Measurements from ENCODE around the gene NCBP3. TPM values are rescaled to one million over a fixed set of nuclear protein-coding genes. Genes with fewer than 3 reads are reported as not detected.

The NCBP3 gene
- polyA plus RNA-seq, 1 experiment = 9.7 TPM

GRCh38 chr17:3801792-3802191 lies 44.3 kb downstream of the NCBP3 start:
- no peak for TF ChIP-seq CTCF (IDR thresholded peaks at IDR 0.05; ENCODE audit: insufficient read depth, low read depth, low read length)
- no peak for DNase-seq (ENCODE audit: low read depth)
- Histone ChIP-seq H3K27me3 (ENCODE audit: control insufficient read depth, insufficient read depth, low read length) (no peaks in the 10 kb centered on the region), H3K36me3 (ENCODE audit: control insufficient read depth, insufficient read depth, low read length) (peaks cover 1% of the 10 kb centered on the region; the same call in 1 of the 2 replicates), H3K4me3 (ENCODE audit: low read depth, low read length) (no peak overlapping the region)
- POLR2A ChIA-PET = no interaction called here
- CTCF ChIA-PET = interaction anchor here (2.3 kb wide), 1 partner anchor 64 kb away, joined by 8 read pairs; no protein-coding TSS in a partner anchor

- TF ChIP-seq CTCF (IDR thresholded peaks at IDR 0.05; ENCODE audit: insufficient read depth, low read depth, low read length) = no peak
- ChIA-PET CTCF (interaction anchor here (1.1 to 2.3 kb wide), 2 partner anchors 63 to 64 kb away, joined by 3 to 8 read pairs; no protein-coding TSS in a partner anchor), POLR2A (no interaction called here)
- peaks cover 1% of the 10 kb centered on the region; the same call in 1 of the 2 replicates for H3K36me3 ChIP-seq (ENCODE audit: control insufficient read depth, insufficient read depth, low read length)
- H3K27me3 ChIP-seq (ENCODE audit: control insufficient read depth, insufficient read depth, low read length) = no peaks in the 10 kb centered on the region
- H3K4me3 ChIP-seq (ENCODE audit: low read depth, low read length) = no peak overlapping the region
- no peak for DNase-seq (ENCODE audit: low read depth)
Observed at GRCh38 chr17:3801347-3801746, 44.7 kb downstream of the NCBP3 start.

GRCh38 chr17:3800362-3801271 lies 45.4 kb downstream of the NCBP3 start, which contains the start of gene ITGAE:
Gene ITGAE (minus strand): TSS chr17:3801188. CDS start chr17:3801144, 44 bp downstream.
- Histone ChIP-seq H3K27me3 (ENCODE audit: control insufficient read depth, insufficient read depth, low read length) (no peaks in the 10 kb centered on the region), H3K4me3 (ENCODE audit: low read depth, low read length) (no peak within 1 kb of the TSS), H3K36me3 (ENCODE audit: control insufficient read depth, insufficient read depth, low read length) (peaks cover 1% of the 10 kb centered on the region; the same call in 1 of the 2 replicates)
- DNase-seq (ENCODE audit: low read depth) = no peak
- TF ChIP-seq CTCF (IDR thresholded peaks at IDR 0.05; ENCODE audit: insufficient read depth, low read depth, low read length) = no peak
- ChIA-PET CTCF (interaction anchor here (1.1 to 2.3 kb wide), 2 partner anchors 62 to 63 kb away, joined by 3 to 8 read pairs; no protein-coding TSS in a partner anchor), POLR2A (no interaction called here)

GRCh38 chr17:3799181-3799945 lies 46.7 kb downstream of the NCBP3 start:
- CTCF ChIA-PET = interaction anchor here (2.3 kb wide), 1 partner anchor 62 kb away, joined by 8 read pairs; no protein-coding TSS in a partner anchor
- H3K27me3 ChIP-seq (ENCODE audit: control insufficient read depth, insufficient read depth, low read length) = no peaks in the 10 kb centered on the region

More at GRCh38 chr17:3799181-3799945, 46.7 kb downstream of the NCBP3 start:
- POLR2A ChIA-PET = no interaction called here
- H3K4me3 ChIP-seq (ENCODE audit: low read depth, low read length) = no peak overlapping the region
- peaks cover 1% of the 10 kb centered on the region; the same call in 1 of the 2 replicates for H3K36me3 ChIP-seq (ENCODE audit: control insufficient read depth, insufficient read depth, low read length)
- TF ChIP-seq CTCF (IDR thresholded peaks at IDR 0.05; ENCODE audit: insufficient read depth, low read depth, low read length) = no peak
- DNase-seq (ENCODE audit: low read depth) = no peak
